K562 (cell line): ENCODE measurements around the gene PITRM1. TPM values are rescaled to one million over a fixed set of nuclear protein-coding genes. Genes with fewer than 3 reads are reported as not detected.

Experiments used
- CC2D1A ChIP-seq: fragments of 450-650 bp; IDR thresholded peaks from 2 replicates; pipeline ENCODE4 v1.6.1; 2017; ENCODE audit warnings: mild to moderate bottlenecking
- CHCHD3 ChIP-seq: fragments of 250-450 bp; sonication (Bioruptor Pico); IDR thresholded peaks from 2 replicates; pipeline ENCODE4 v2.1.2; 2022; ENCODE audit warnings: mild to moderate bottlenecking
- E2F1 ChIP-seq: sonication (generic); formaldehyde crosslinking; IDR thresholded peaks from 2 replicates; pipeline ENCODE4 v1.8.1; 2023; ENCODE audit warnings: mild to moderate bottlenecking, missing genetic modification reagents, moderate library complexity
- EP300 ChIP-seq: IDR thresholded peaks from 2 replicates; pipeline ENCODE4 v1.6.1; 2012; ENCODE audit warnings: low read length, improper control_type of control experiment
- ETS2 ChIP-seq: IDR thresholded peaks from 2 replicates; pipeline ENCODE4 v1.6.1; 2016; ENCODE audit warnings: borderline replicate concordance, missing genetic modification characterization, mild to moderate bottlenecking, moderate library complexity, missing compliant biosample characterization; ENCODE audit not compliant: poor library complexity, severe bottlenecking
- FOS ChIP-seq: IDR thresholded peaks from 3 replicates; pipeline ENCODE4 v1.6.1; 2011; ENCODE audit not compliant: insufficient read length; ENCODE audit errors: extremely low read depth
- FOSL1 ChIP-seq: fragments of 200-800 bp; sonication (Bioruptor generic); conservative IDR thresholded peaks from 2 replicates; pipeline ENCODE4 v1.6.1; 2016; ENCODE audit warnings: missing genetic modification characterization, missing compliant biosample characterization
- FOXO4 ChIP-seq: fragments of 450-650 bp; formaldehyde crosslinking; IDR thresholded peaks from 2 replicates; pipeline ENCODE4 v1.4.0; 2020; ENCODE audit warnings: mild to moderate bottlenecking, moderate library complexity
- HDAC6 ChIP-seq: IDR thresholded peaks from 2 replicates; pipeline ENCODE4 v1.6.1; 2012; ENCODE audit warnings: low read depth, mild to moderate bottlenecking, control low read depth, inconsistent platforms, low read length, moderate library complexity
- PHB ChIP-seq: fragments of 250-450 bp; sonication (Bioruptor Pico); IDR thresholded peaks from 2 replicates; pipeline ENCODE4 v1.5.0; 2021
- PPARD ChIP-seq: fragments of 250-450 bp; sonication (Bioruptor Pico); IDR thresholded peaks from 2 replicates; pipeline ENCODE4 v1.8.0; 2022; ENCODE audit warnings: inconsistent platforms, mild to moderate bottlenecking, moderate library complexity
- PRMT5 ChIP-seq: sonication (generic); formaldehyde crosslinking; IDR thresholded peaks from 2 replicates; pipeline ENCODE4 v1.5.0; 2020; ENCODE audit warnings: missing genetic modification reagents
- PYGO2 ChIP-seq: fragments of 450-650 bp; IDR thresholded peaks from 2 replicates; pipeline ENCODE4 v1.6.1; 2016; ENCODE audit warnings: mild to moderate bottlenecking, missing genetic modification characterization, moderate library complexity, missing compliant biosample characterization
- SLC30A9 ChIP-seq: fragments of 250-450 bp; sonication (Bioruptor Pico); IDR thresholded peaks from 2 replicates; pipeline ENCODE4 v1.8.0; 2022; ENCODE audit warnings: mild to moderate bottlenecking, moderate library complexity
- TFAP4 ChIP-seq: sonication (generic); formaldehyde crosslinking; IDR thresholded peaks from 2 replicates; pipeline ENCODE4 v1.8.0; 2022; ENCODE audit warnings: missing genetic modification reagents, mild to moderate bottlenecking, moderate library complexity, borderline replicate concordance
- ZBTB26 ChIP-seq: fragments of 450-650 bp; formaldehyde crosslinking; IDR thresholded peaks from 2 replicates; pipeline ENCODE4 v1.4.0; 2022; ENCODE audit warnings: missing genetic modification characterization
- ZFP91 ChIP-seq: sonication (generic); formaldehyde crosslinking; IDR thresholded peaks from 2 replicates; pipeline ENCODE4 v1.8.0; 2022; ENCODE audit warnings: mild to moderate bottlenecking, missing genetic modification reagents
- ZNF174 ChIP-seq: fragments of 250-450 bp; sonication (Bioruptor Pico); IDR thresholded peaks from 2 replicates; pipeline ENCODE4 v1.4.0; 2020; ENCODE audit warnings: mild to moderate bottlenecking
- ZNF239 ChIP-seq: fragments of 250-450 bp; sonication (Bioruptor Pico); IDR thresholded peaks from 2 replicates; pipeline ENCODE4 v1.4.0; 2020; ENCODE audit warnings: mild to moderate bottlenecking
- ZNF384 ChIP-seq: IDR thresholded peaks from 2 replicates; pipeline ENCODE4 v1.6.1; 2012; ENCODE audit warnings: low read depth, low read length, improper control_type of control experiment
- ZNF699 ChIP-seq: fragments of 250-450 bp; sonication (Bioruptor Pico); IDR thresholded peaks from 2 replicates; pipeline ENCODE4 v1.8.0; 2021; ENCODE audit warnings: mild to moderate bottlenecking, moderate library complexity; ENCODE audit not compliant: insufficient replicate concordance
- polyA plus RNA-seq, 8 experiments: library from polyadenylated mRNA; depleted of rRNA in 4 of 8; stranded (reverse) in 5 of 8; unstranded in 3 of 8; fragments of >200 nt; fragmentation: Nextera tagmentation in 2 of 8; fragmentation: Illumina TruSeq in 1 of 8; extraction: Ambion mirVana in 2 of 8; extraction: Trizol in 1 of 8; gene quantifications; 2 replicates each; pipeline versions ENCODE4 v1.2.1 to v1.2.3, GENCODE V29; 2011 to 2014; ENCODE audit warnings: inconsistent platforms in 1 of 8, missing spikeins in 1 of 8
- total RNA-seq, 7 experiments: library from RNA; depleted of rRNA in 6 of 7; stranded (reverse); fragments of >200 nt in 6 of 7; fragmentation: Illumina TruSeq in 2 of 7; extraction: Trizol in 2 of 7; gene quantifications; 2 replicates each; pipeline versions ENCODE4 v1.2.1 to v1.2.3, GENCODE V29; 2011 to 2021; ENCODE audit warnings: low replicate concordance in 1 of 7

The PITRM1 gene
- total and polyA plus RNA-seq, 9 of the 15 experiments (the other 6 are each of a cell fraction or from before 2014, with no cell fraction given): 21.1 to 70.4 (median 39.7) TPM

GRCh38 chr10:3095373-3096139 is 77.0 kb downstream of the PITRM1 start (continued):
- TF ChIP-seq ZNF239 (CRISPR knock-in tag) (no peak), FOXO4 (no peak), HDAC6 (no peak), ZNF699 (no peak), FOSL1 (peak; percentile 99), PYGO2 (tag) (no peak), PHB (CRISPR knock-in tag) (no peak), ZNF174 (CRISPR knock-in tag) (no peak), ZFP91 (CRISPR knock-in tag) (no peak), CC2D1A (no peak), EP300 (peak; percentile 82), ETS2 (tag) (no peak), PPARD (CRISPR knock-in tag) (no peak), ZBTB26 (CRISPR knock-in tag) (no peak), FOS (peak; percentile 56), TFAP4 (CRISPR knock-in tag) (no peak; the same call in 1 of the 2 replicates), ZNF384 (no peak), CHCHD3 (CRISPR knock-in tag) (no peak), PRMT5 (CRISPR knock-in tag) (no peak), SLC30A9 (CRISPR knock-in tag) (no peak), E2F1 (CRISPR knock-in tag) (no peak)
